SU-DHL-6 (cell line): ENCODE data around the gene SMIM23.

ENCODE experiments used
- H2AFZ ChIP-seq: fragments of 200-600 bp; sonication (generic); 2 replicates; pipeline ENCODE4 v1.6.1; 2014; ENCODE audit warnings: low read depth, mild to moderate bottlenecking, moderate library complexity, mixed read lengths, antibody characterized with exemption, low read length; ENCODE audit not compliant: severe bottlenecking
- H3F3A ChIP-seq: fragments of 200-600 bp; shearing (Covaris generic); 2 replicates; pipeline ENCODE4 v1.6.0; 2016; ENCODE audit warnings: antibody characterized with exemption, mild to moderate bottlenecking; ENCODE audit not compliant: insufficient read depth
- H3K27ac ChIP-seq: fragments of 200-600 bp; sonication (generic); 2 replicates; pipeline ENCODE4 v1.5.1; 2016; ENCODE audit warnings: low read depth, mild to moderate bottlenecking, low read length, moderate library complexity, mixed read lengths
- H3K27me3 ChIP-seq: fragments of 200-600 bp; sonication (generic), shearing (Covaris generic); 2 replicates; pipeline ENCODE4 v1.6.0; 2014; ENCODE audit warnings: mild to moderate bottlenecking, low read length
- H3K36me3 ChIP-seq: fragments of 200-600 bp; sonication (generic); 2 replicates; pipeline ENCODE4 v1.6.1; 2014; ENCODE audit warnings: mild to moderate bottlenecking, low read length, mixed read lengths
- H3K4me2 ChIP-seq: fragments of 300-600, 200-600 bp; shearing (Covaris generic), sonication (generic); 2 replicates; pipeline ENCODE4 v1.6.0; 2014; ENCODE audit warnings: low read length, low read depth, mild to moderate bottlenecking; ENCODE audit not compliant: poor library complexity, severe bottlenecking
- H3K4me3 ChIP-seq: fragments of 200-600 bp; sonication (generic); 2 replicates; pipeline ENCODE4 v1.5.1; 2014; ENCODE audit warnings: antibody characterized with exemption, low read length, mild to moderate bottlenecking, mixed read lengths; ENCODE audit not compliant: insufficient read depth, poor library complexity, severe bottlenecking
- H3K79me2 ChIP-seq: fragments of 200-600 bp; sonication (generic); 2 replicates; pipeline ENCODE4 v1.6.1; 2014; ENCODE audit warnings: mild to moderate bottlenecking, low read length, moderate library complexity; ENCODE audit not compliant: insufficient read depth
- H3K9ac ChIP-seq: fragments of 200-600 bp; sonication (generic); 2 replicates; pipeline ENCODE4 v1.7.0; 2014; ENCODE audit warnings: mild to moderate bottlenecking, low read length
- H3K9me2 ChIP-seq: fragments of 200-600 bp; sonication (generic); replicated peaks from 2 replicates; pipeline ENCODE4 v1.6.1; 2014; ENCODE audit warnings: low read length; ENCODE audit not compliant: insufficient read depth
- H3K9me3 ChIP-seq: fragments of 200-600 bp; sonication (generic); 2 replicates; pipeline ENCODE4 v1.6.1; 2014; ENCODE audit warnings: low read length, mixed read lengths; ENCODE audit not compliant: insufficient read depth
- H4K20me1 ChIP-seq: fragments of 200-600 bp; sonication (generic); 2 replicates; pipeline ENCODE4 v1.6.1; 2014; ENCODE audit warnings: low read depth, mild to moderate bottlenecking, antibody characterized with exemption, low read length, moderate library complexity, mixed read lengths
- CTCF ChIP-seq: fragments of 200-600 bp; sonication (generic); IDR thresholded peaks from one replicate; pipeline ENCODE4 v1.5.1; 2017; ENCODE audit warnings: antibody characterized with exemption, mild to moderate bottlenecking, low read length, moderate library complexity; ENCODE audit not compliant: insufficient read depth, poor library complexity, severe bottlenecking
- EZH2phosphoT487 ChIP-seq: fragments of 200-600 bp; sonication (generic), shearing (Covaris generic); conservative IDR thresholded peaks from 2 replicates; pipeline ENCODE4 v1.6.1; 2018; ENCODE audit warnings: mild to moderate bottlenecking, antibody characterized with exemption, low read length, moderate library complexity, mixed read lengths

Gene SMIM23

GRCh38 chr5:171744882-171745281 lies 40.7 kb upstream of the SMIM23 start:
- H3K4me2 ChIP-seq = no peak overlapping the region
- H4K20me1 ChIP-seq = no peaks in the 10 kb centered on the region
- no peak overlapping the region for H3K9ac ChIP-seq
- no peaks in the 10 kb centered on the region for H3K79me2 ChIP-seq
- H3K27me3 ChIP-seq = no peaks in the 10 kb centered on the region; the same call in 1 of the 2 replicates
- no peak overlapping the region for H3K27ac ChIP-seq
- TF ChIP-seq CTCF (no peak), EZH2phosphoT487 (no peak)
- no peaks in the 10 kb centered on the region for H3K36me3 ChIP-seq
- no peaks in the 10 kb centered on the region for H3K9me3 ChIP-seq
- H2AFZ ChIP-seq = no peak overlapping the region
- no peaks in the 10 kb centered on the region; the same call in 1 of the 2 replicates for H3K9me2 ChIP-seq
- H3F3A ChIP-seq = no peaks in the 10 kb centered on the region
- H3K4me3 ChIP-seq = no peak overlapping the region

- H3F3A ChIP-seq = no peaks in the 10 kb centered on the region
- no peak overlapping the region for H3K4me2 ChIP-seq
- no peaks in the 10 kb centered on the region for H3K79me2 ChIP-seq
- H2AFZ ChIP-seq = no peak overlapping the region
- no peak overlapping the region for H3K27ac ChIP-seq
- no peak overlapping the region for H3K4me3 ChIP-seq
- H3K9me2 ChIP-seq = no peaks in the 10 kb centered on the region; the same call in 1 of the 2 replicates
- no peaks in the 10 kb centered on the region; the same call in 1 of the 2 replicates for H3K27me3 ChIP-seq
- H4K20me1 ChIP-seq = no peaks in the 10 kb centered on the region
- H3K36me3 ChIP-seq = no peaks in the 10 kb centered on the region
- no peak for TF ChIP-seq CTCF
- no peak for TF ChIP-seq EZH2phosphoT487
- no peaks in the 10 kb centered on the region for H3K9me3 ChIP-seq
- H3K9ac ChIP-seq = no peak overlapping the region
Observed at GRCh38 chr5:171745602-171746001, 40.0 kb upstream of the SMIM23 start.

GRCh38 chr5:171747061-171747859 lies 38.4 kb upstream of the SMIM23 start:
- Histone ChIP-seq H3K9me3 (no peaks in the 10 kb centered on the region), H3K36me3 (no peaks in the 10 kb centered on the region), H3K4me3 (no peak overlapping the region), H3K27ac (no peak overlapping the region), H3F3A (no peaks in the 10 kb centered on the region), H3K79me2 (no peaks in the 10 kb centered on the region), H4K20me1 (no peaks in the 10 kb centered on the region), H2AFZ (no peak overlapping the region), H3K9ac (no peak overlapping the region), H3K4me2 (no peak overlapping the region), H3K27me3 (no peaks in the 10 kb centered on the region; the same call in 1 of the 2 replicates), H3K9me2 (no peaks in the 10 kb centered on the region)
- TF ChIP-seq EZH2phosphoT487 (no peak), CTCF (no peak)
